Measurements from ENCODE around the gene KIF2C.

Gene KIF2C

DNA sequence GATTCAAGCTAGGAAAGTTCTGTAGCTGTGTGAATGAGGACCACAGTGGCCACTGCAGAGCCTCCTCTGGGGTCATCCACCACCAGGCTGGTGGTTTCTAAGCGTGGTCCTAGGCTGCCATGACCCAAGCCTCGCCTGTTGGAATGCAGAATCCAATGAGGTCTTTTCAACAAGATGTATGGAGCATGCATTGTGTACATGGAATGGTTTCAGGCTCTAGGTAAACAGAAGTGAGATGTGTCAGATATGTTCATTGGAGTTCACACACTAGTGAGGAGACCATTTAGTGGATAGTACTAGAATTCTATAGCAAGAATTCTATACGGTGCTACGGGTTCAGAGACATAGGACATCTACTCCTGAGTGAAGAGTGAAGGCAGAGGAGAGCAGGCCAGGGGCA, 19.4 kb upstream of the KIF2C start:
- H3K4me1 ChIP-seq (ENCODE audit: control insufficient read depth, insufficient read depth, low read length), result no peaks in the 10 kb centered on the region
- H3K4me3 ChIP-seq (ENCODE audit: low read length), result no peak overlapping the region
- no peak overlapping the region for H3K4me2 ChIP-seq (ENCODE audit: low read length)
- H3K9ac ChIP-seq (ENCODE audit: low read depth, low read length), result no peak overlapping the region
- H3K36me3 ChIP-seq (ENCODE audit: insufficient read depth, low read length), result no peaks in the 10 kb centered on the region
- no peaks in the 10 kb centered on the region for H3K9me3 ChIP-seq (replicated peaks; ENCODE audit: low read length)
- H3K27me3 ChIP-seq (ENCODE audit: control insufficient read depth, insufficient read depth, low read length), result peaks cover 15% of the 10 kb centered on the region

GRCh38 chr1:44721485-44722361, 17.9 kb upstream of the KIF2C start:
- Histone ChIP-seq H3K9ac (ENCODE audit: low read depth, low read length) (peak overlapping the region; percentile 68), H3K4me1 (ENCODE audit: control insufficient read depth, insufficient read depth, low read length) (peaks cover 2% of the 10 kb centered on the region), H3K4me2 (ENCODE audit: low read length) (peak overlapping the region; percentile 24)

DNA sequence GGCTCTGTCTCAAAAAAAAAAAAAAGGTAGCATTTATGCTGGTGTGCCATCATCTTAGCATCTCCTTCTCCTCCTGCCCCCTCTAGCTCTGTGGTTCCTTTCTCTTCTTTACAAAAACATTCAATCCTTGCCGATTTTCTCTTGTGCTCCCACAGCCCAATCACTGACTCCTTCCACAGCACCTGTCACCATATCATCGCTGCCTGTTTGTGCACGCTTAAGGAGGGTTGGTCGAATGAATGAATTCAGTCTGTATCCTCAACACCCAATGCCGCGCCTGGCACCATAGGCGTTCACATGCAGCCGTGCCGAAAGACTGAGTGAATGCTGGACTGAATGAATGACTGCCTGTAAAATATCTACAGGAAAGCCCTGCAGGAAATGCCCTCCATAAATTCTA, 16.6 kb upstream of the KIF2C start:
- H3K4me3 ChIP-seq (ENCODE audit: low read length), result no peak overlapping the region
- H3K36me3 ChIP-seq (ENCODE audit: insufficient read depth, low read length), result no peaks in the 10 kb centered on the region
- H3K4me2 ChIP-seq (ENCODE audit: low read length), result no peak overlapping the region
- H3K9ac ChIP-seq (ENCODE audit: low read depth, low read length), result no peak overlapping the region
- H3K4me1 ChIP-seq (ENCODE audit: control insufficient read depth, insufficient read depth, low read length), result peaks cover 4% of the 10 kb centered on the region
- no peaks in the 10 kb centered on the region for H3K9me3 ChIP-seq (replicated peaks; ENCODE audit: low read length)
- no peaks in the 10 kb centered on the region for H3K27me3 ChIP-seq (ENCODE audit: control insufficient read depth, insufficient read depth, low read length)

More at GRCh38 chr1:44721485-44722361, 17.9 kb upstream of the KIF2C start:
- Histone ChIP-seq H3K9me3 (replicated peaks; ENCODE audit: low read length) (no peaks in the 10 kb centered on the region), H3K27me3 (ENCODE audit: control insufficient read depth, insufficient read depth, low read length) (peaks cover 5% of the 10 kb centered on the region), H3K4me3 (ENCODE audit: low read length) (no peak overlapping the region), H3K36me3 (ENCODE audit: insufficient read depth, low read length) (no peaks in the 10 kb centered on the region)

GRCh38 chr1:44723496-44724295, 15.9 kb upstream of the KIF2C start:
- Histone ChIP-seq H3K9me3 (replicated peaks; ENCODE audit: low read length) (no peaks in the 10 kb centered on the region), H3K4me3 (ENCODE audit: low read length) (no peak overlapping the region), H3K9ac (ENCODE audit: low read depth, low read length) (no peak overlapping the region), H3K4me2 (ENCODE audit: low read length) (no peak overlapping the region), H3K36me3 (ENCODE audit: insufficient read depth, low read length) (no peaks in the 10 kb centered on the region), H3K27me3 (ENCODE audit: control insufficient read depth, insufficient read depth, low read length) (no peaks in the 10 kb centered on the region), H3K4me1 (ENCODE audit: control insufficient read depth, insufficient read depth, low read length) (peaks cover 4% of the 10 kb centered on the region)

- Histone ChIP-seq H3K36me3 (ENCODE audit: insufficient read depth, low read length) (no peaks in the 10 kb centered on the region), H3K9ac (ENCODE audit: low read depth, low read length) (no peak overlapping the region), H3K4me1 (ENCODE audit: control insufficient read depth, insufficient read depth, low read length) (peaks cover 4% of the 10 kb centered on the region), H3K4me2 (ENCODE audit: low read length) (no peak overlapping the region), H3K9me3 (replicated peaks; ENCODE audit: low read length) (no peaks in the 10 kb centered on the region), H3K27me3 (ENCODE audit: control insufficient read depth, insufficient read depth, low read length) (no peaks in the 10 kb centered on the region), H3K4me3 (ENCODE audit: low read length) (no peak overlapping the region)
Observed at GRCh38 chr1:44724296-44724954, 15.2 kb upstream of the KIF2C start.

GRCh38 chr1:44724955-44725698, 14.5 kb upstream of the KIF2C start:
- Histone ChIP-seq H3K36me3 (ENCODE audit: insufficient read depth, low read length) (no peaks in the 10 kb centered on the region), H3K27me3 (ENCODE audit: control insufficient read depth, insufficient read depth, low read length) (no peaks in the 10 kb centered on the region), H3K4me3 (ENCODE audit: low read length) (no peak overlapping the region), H3K4me1 (ENCODE audit: control insufficient read depth, insufficient read depth, low read length) (peaks cover 4% of the 10 kb centered on the region), H3K9me3 (replicated peaks; ENCODE audit: low read length) (no peaks in the 10 kb centered on the region), H3K4me2 (ENCODE audit: low read length) (no peak overlapping the region), H3K9ac (ENCODE audit: low read depth, low read length) (no peak overlapping the region)

GRCh38 chr1:44730741-44731512, 8.7 kb upstream of the KIF2C start, which contains the start of gene RNU5D-1:
TSS of gene RNU5D-1 (minus strand) at chr1:44731170.
- Histone ChIP-seq H3K27me3 (ENCODE audit: control insufficient read depth, insufficient read depth, low read length) (no peaks in the 10 kb centered on the region), H3K4me3 (ENCODE audit: low read length) (no peak within 1 kb of the TSS), H3K4me2 (ENCODE audit: low read length) (peak within 1 kb of the TSS; percentile 49), H3K9ac (ENCODE audit: low read depth, low read length) (peak within 1 kb of the TSS; percentile 76), H3K4me1 (ENCODE audit: control insufficient read depth, insufficient read depth, low read length) (peaks cover 25% of the 10 kb centered on the region), H3K9me3 (replicated peaks; ENCODE audit: low read length) (no peaks in the 10 kb centered on the region), H3K36me3 (ENCODE audit: insufficient read depth, low read length) (no peaks in the 10 kb centered on the region)

DNA sequence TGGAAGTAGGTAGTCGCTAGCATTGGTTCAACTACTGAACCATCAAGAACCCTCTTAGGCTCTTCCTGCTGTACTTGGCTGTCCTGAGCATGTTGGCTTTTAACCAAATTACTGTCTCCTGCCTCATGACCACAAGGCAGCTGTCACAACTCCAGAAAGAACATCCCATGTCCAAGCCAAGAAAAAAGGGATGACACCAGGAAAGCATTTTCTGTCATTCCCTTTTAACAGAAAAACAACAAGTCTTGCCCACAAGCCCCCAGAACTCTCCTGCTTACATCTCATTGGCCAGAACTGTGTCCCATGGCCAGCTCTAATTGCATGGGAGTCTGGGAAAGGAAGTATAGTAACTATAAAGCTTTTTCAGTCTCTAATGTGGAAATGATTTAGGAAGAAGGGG, 6.3 kb upstream of the KIF2C start:
- H3K9ac ChIP-seq (ENCODE audit: low read depth, low read length), result peak overlapping the region; percentile 53

DNA sequence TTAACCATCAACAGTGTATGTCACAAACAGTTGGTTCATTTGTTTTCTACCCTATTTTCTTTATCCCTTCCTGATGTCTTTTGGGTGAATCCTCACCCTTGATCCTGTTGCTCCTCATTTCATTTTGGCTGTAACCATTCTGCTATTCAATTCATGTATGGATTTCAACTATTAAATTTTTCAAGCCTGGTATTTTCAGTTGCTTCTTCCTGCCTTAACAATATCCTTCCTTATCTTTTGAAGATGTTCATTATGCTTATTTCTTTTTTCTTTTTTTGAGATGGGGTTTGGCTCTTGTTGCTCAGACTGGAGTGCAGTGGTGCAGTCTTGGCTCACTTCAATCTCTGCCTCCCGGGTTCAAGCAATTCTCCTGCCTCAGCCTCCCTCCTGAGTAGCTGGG, 5.9 kb upstream of the KIF2C start:
- H3K4me2 ChIP-seq (ENCODE audit: low read length), result peak overlapping the region; percentile 56
- H3K27me3 ChIP-seq (ENCODE audit: control insufficient read depth, insufficient read depth, low read length), result no peaks in the 10 kb centered on the region
- H3K9me3 ChIP-seq (replicated peaks; ENCODE audit: low read length), result no peaks in the 10 kb centered on the region
- H3K4me3 ChIP-seq (ENCODE audit: low read length), result peak overlapping the region; percentile 7
- H3K4me1 ChIP-seq (ENCODE audit: control insufficient read depth, insufficient read depth, low read length), result peaks cover 21% of the 10 kb centered on the region
- peak overlapping the region; percentile 53 for H3K9ac ChIP-seq (ENCODE audit: low read depth, low read length)
- no peaks in the 10 kb centered on the region for H3K36me3 ChIP-seq (ENCODE audit: insufficient read depth, low read length)

More for the DNA sequence above, 6.3 kb upstream of the KIF2C start:
- Histone ChIP-seq H3K36me3 (ENCODE audit: insufficient read depth, low read length) (no peaks in the 10 kb centered on the region), H3K4me1 (ENCODE audit: control insufficient read depth, insufficient read depth, low read length) (peaks cover 21% of the 10 kb centered on the region), H3K9me3 (replicated peaks; ENCODE audit: low read length) (no peaks in the 10 kb centered on the region), H3K4me2 (ENCODE audit: low read length) (peak overlapping the region; percentile 56), H3K4me3 (ENCODE audit: low read length) (peak overlapping the region; percentile 7), H3K27me3 (ENCODE audit: control insufficient read depth, insufficient read depth, low read length) (no peaks in the 10 kb centered on the region)

DNA sequence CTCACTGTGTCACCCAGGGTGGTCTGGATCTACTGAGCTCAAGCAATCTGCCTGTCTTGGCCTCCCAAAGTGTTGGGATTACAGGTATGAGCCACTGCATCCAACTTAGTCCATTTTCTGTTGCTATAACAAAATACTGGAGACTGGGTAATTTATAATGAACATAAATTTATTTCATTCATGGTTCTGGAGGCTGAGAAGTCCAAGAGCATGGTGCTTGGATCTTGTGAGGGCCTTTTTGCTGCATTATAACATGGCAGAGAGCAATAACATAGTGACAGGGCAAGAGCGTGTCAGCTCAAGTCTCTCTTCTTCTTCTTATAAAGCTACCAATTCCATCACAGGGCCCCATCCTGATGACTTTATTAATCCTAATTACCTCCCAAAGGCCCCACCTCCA, 3.6 kb upstream of the KIF2C start:
- Histone ChIP-seq H3K27me3 (ENCODE audit: control insufficient read depth, insufficient read depth, low read length) (no peaks in the 10 kb centered on the region), H3K4me3 (ENCODE audit: low read length) (no peak overlapping the region), H3K4me2 (ENCODE audit: low read length) (no peak overlapping the region), H3K9ac (ENCODE audit: low read depth, low read length) (no peak overlapping the region), H3K4me1 (ENCODE audit: control insufficient read depth, insufficient read depth, low read length) (peaks cover 35% of the 10 kb centered on the region), H3K36me3 (ENCODE audit: insufficient read depth, low read length) (no peaks in the 10 kb centered on the region), H3K9me3 (replicated peaks; ENCODE audit: low read length) (no peaks in the 10 kb centered on the region)

Data from skeletal muscle satellite cell (primary cell).